ENCODE measurements around the gene ABCC5.
"Not testable (repeated sequence)": the region's sequence is repeated elsewhere in the genome, so short reads cannot be mapped to it uniquely, and the experiment has no call there.

The ABCC5 gene

DNA sequence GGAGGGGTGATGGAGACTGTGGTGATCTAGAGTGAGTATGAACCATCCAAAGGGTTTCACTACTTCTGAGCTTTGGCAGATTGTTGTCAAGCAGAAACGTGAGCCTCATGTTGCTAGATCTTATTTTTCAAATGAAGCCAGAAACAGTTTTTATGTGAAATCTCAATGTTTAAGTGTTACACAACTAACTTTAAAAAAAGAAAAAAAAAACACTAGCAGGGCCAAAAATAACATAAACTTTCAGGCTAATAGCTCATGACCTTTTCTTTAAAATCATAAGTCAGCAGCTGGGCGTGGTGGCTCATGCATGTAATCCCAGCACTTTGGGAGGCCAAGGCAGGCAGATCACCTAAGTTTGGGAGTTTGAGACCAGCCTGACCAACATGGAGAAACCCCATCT, 11.8 kb upstream of the ABCC5 start:
- ATAC-seq (no peak), DNase-seq (ENCODE audit: low spot score in 2 of 2) (no peak)
- no peak overlapping the region for H3K4me3 Mint-ChIP-seq
- H3K4me1 Mint-ChIP-seq: no peaks in the 10 kb centered on the region
- no peaks in the 10 kb centered on the region for H3K9me3 Mint-ChIP-seq
- H3K36me3 Mint-ChIP-seq: no peaks in the 10 kb centered on the region
- H3K27ac Mint-ChIP-seq: no peak overlapping the region

- H3K36me3 Mint-ChIP-seq; H3K9me3 Mint-ChIP-seq; DNase-seq (ENCODE audit: low spot score in 2 of 2); H3K4me1 Mint-ChIP-seq; ATAC-seq; H3K27ac Mint-ChIP-seq; H3K4me3 Mint-ChIP-seq: not testable (repeated sequence)
Observed at GRCh38 chr3:184028275-184028890, 10.7 kb upstream of the ABCC5 start.

DNA sequence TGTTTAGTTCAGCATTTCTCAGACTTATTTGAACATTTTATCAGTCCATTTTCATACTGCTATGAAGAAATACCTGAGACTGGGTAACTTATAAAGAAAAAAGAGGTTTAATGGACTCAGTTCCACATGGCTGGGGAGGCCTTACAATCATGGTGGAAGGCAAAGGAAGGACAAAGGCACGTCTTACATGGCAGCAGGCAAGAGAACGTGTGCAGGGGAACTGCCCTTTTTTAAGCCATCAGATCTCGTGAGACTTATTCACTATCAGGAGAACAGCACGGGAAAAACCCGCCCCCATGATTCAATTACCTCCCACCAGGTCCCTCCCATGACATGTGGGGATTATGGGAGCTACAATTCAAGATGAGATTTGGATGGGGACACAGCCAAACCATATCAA, 7.6 kb upstream of the ABCC5 start:
- ATAC-seq; H3K4me1 Mint-ChIP-seq; H3K4me3 Mint-ChIP-seq; H3K27ac Mint-ChIP-seq; H3K36me3 Mint-ChIP-seq; DNase-seq (ENCODE audit: low spot score in 2 of 2); H3K9me3 Mint-ChIP-seq: not testable (repeated sequence)

DNA sequence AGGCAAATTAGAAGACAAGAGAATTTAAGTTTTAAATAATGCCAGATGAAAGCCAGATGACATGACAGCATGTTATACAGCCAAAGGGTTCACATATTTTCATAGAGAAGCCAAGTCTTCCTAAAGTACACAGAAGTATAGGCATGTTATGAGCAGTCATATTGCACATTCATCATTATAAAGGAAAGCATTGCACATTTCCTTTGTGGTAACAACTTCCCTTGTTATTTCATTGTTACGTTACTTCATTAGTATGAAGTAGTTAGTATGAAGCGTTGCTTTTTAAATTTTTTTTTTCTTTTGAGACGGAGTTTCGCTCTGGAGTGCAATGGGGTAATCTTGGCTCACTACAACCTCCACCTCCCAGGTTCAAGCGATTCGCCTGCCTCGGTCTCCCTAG, 4.6 kb upstream of the ABCC5 start:
- DNase-seq (ENCODE audit: low spot score in 2 of 2) (no peak), ATAC-seq (no peak)
- H3K4me1 Mint-ChIP-seq: peaks cover 9% of the 10 kb centered on the region
- no peak overlapping the region for H3K27ac Mint-ChIP-seq
- no peaks in the 10 kb centered on the region for H3K9me3 Mint-ChIP-seq
- H3K4me3 Mint-ChIP-seq: no peak overlapping the region
- H3K36me3 Mint-ChIP-seq: peaks cover 8% of the 10 kb centered on the region

DNA sequence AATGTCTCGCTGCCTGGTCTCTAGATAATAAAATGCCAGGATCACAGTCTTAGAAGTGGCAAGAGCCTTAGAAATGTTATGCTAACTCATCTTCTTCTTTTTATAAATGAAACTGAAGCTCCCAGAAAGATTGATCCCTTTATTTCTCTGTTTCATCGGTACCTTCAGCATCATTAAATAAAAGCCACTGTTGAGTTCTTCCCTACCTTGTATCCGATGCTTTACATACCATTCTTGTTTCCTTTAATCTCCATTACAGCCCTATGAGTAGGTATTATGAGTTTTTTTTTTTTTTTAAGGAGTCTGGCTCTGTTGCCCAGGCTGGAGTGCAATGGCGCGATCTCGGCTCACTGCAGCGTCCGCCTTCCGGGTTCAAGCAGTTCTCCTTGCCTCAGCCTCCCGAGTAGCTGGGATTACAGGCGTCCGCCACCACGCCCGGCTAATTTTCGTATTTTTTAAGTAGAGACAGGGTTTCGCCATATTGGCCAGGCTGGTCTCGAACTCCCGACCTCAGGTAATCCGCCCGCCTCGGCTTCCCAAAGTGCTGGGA, 815 bp upstream of the ABCC5 start:
- H3K36me3 Mint-ChIP-seq: peaks cover 8% of the 10 kb centered on the region
- peak overlapping the region; percentile 100 for H3K4me3 Mint-ChIP-seq
- ATAC-seq (no peak), DNase-seq (ENCODE audit: low spot score in 2 of 2) (no peak)
- H3K4me1 Mint-ChIP-seq: peaks cover 26% of the 10 kb centered on the region
- peak overlapping the region; percentile 90 for H3K27ac Mint-ChIP-seq
- no peaks in the 10 kb centered on the region for H3K9me3 Mint-ChIP-seq

- Mint-ChIP-seq H3K4me3 (peak overlapping the region; percentile 100), H3K36me3 (peaks cover 21% of the 10 kb centered on the region), H3K27ac (peak overlapping the region; percentile 90), H3K9me3 (no peaks in the 10 kb centered on the region), H3K4me1 (peaks cover 26% of the 10 kb centered on the region)
- DNase-seq (ENCODE audit: low spot score in 2 of 2): peak in 1 of 2 donors; percentile 66
- peak; percentile 89 for ATAC-seq
Observed at GRCh38 chr3:184016811-184017671, 643 bp downstream of the ABCC5 start.

DNA sequence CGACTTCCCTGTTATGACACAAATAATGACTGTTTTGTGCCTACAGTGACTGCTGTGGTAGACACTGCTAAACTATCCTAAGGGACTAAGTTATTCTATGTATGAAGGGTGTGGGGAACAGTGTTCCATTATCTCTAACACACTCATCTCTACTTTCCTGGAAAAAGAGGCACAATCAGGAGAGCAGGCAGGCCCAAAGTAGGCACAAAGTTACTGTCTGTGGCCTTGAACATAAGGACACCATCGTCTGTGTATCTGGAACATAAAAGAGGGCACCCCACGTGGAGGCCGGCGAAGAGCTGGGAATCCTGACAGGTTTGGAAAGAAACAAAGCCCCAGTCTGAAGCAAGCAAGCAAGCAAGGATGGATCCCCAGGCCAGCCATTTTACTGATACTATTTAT, 1.5 kb downstream of the ABCC5 start:
- Mint-ChIP-seq H3K9me3 (no peaks in the 10 kb centered on the region), H3K4me1 (peaks cover 26% of the 10 kb centered on the region), H3K4me3 (peak overlapping the region; percentile 100), H3K27ac (no peak overlapping the region), H3K36me3 (peaks cover 21% of the 10 kb centered on the region)
- DNase-seq (ENCODE audit: low spot score in 2 of 2) (no peak), ATAC-seq (no peak)

GRCh38 chr3:184015381-184016019, 2.2 kb downstream of the ABCC5 start:
- no peak overlapping the region for H3K27ac Mint-ChIP-seq
- H3K4me1 Mint-ChIP-seq: peaks cover 26% of the 10 kb centered on the region
- no peaks in the 10 kb centered on the region for H3K9me3 Mint-ChIP-seq
- H3K36me3 Mint-ChIP-seq: peaks cover 27% of the 10 kb centered on the region
- no peak for ATAC-seq
- DNase-seq (ENCODE audit: low spot score in 2 of 2): no peak
- peak overlapping the region; percentile 100 for H3K4me3 Mint-ChIP-seq

DNA sequence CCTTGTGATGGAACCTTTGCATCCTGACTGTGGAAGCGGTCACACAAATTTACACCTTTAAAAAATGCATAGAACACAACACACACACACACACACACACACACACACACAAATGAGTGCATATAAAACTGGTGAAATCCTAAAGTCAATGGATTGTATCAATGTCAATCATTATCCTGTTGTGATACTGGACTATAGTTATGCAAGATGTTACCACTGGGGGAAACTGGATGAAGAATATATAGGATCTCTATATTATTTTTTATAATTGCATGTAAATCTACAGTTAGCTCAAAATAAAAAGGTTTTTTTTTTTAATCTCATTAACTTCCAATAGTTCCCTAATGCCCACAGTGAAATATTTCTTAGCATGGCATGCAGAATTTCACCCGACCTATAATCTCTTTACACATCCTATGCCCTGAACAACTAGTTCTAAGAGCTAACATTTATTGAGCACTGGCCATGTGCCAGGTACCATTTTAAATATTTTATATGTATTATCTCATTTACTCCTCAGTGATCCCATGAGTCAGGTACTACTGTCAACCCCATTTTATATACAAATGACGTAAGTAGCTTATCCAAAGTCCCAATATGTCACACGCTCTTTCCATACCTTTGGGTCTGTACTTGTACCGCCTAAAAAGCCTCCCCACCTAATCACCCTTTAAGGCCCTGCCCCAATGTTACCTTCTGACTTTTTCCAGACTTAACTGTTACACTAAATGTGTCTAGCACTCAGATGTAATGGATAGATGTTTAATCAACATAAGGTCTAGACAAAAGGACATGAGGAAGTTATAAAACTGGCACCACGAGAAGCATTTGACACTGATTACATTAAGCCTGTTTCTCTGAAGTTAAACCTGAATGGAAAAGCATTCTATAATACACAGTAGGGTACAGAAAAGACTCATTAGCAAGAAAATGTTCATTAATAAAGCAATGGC, 5.5 kb downstream of the ABCC5 start:
- DNase-seq (ENCODE audit: low spot score in 2 of 2): no peak
- H3K4me3 Mint-ChIP-seq: no peak overlapping the region
- no peak overlapping the region for H3K27ac Mint-ChIP-seq
- ATAC-seq: no peak
- H3K9me3 Mint-ChIP-seq: no peaks in the 10 kb centered on the region
- peaks cover 36% of the 10 kb centered on the region for H3K36me3 Mint-ChIP-seq
- peaks cover 17% of the 10 kb centered on the region for H3K4me1 Mint-ChIP-seq

DNA sequence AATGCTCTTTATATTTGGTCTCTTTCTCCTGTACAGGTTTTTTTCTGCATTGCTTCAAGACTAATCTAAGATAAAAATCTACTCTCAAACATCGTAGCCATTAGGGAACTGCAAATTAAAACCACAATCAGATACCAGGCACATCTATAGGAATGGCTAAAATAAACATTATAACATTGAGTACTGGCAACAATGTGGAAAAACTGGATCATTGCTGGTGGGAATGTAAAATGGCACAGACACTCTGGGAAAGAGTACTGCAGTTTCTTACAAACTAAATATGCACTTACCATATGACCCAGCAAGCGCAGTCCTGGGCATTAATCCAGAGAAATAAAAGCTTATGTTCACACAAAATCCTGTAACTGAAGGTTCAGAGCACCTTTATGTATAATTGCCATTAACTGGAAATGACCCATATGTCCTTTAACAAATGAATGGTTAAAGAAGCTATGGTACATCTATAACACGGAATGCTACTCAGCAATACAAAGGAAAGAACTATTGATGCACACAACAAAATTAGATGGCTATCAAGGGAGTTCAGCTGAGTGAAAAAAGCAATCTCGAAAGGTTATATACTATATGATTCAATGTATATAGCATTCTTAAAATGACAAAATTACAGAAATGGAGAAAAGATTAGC, 6.3 kb downstream of the ABCC5 start:
- Mint-ChIP-seq H3K27ac (no peak overlapping the region), H3K9me3 (no peaks in the 10 kb centered on the region), H3K36me3 (peaks cover 36% of the 10 kb centered on the region), H3K4me1 (peaks cover 8% of the 10 kb centered on the region), H3K4me3 (no peak overlapping the region)
- DNase-seq (ENCODE audit: low spot score in 2 of 2) (no peak), ATAC-seq (no peak)

DNA sequence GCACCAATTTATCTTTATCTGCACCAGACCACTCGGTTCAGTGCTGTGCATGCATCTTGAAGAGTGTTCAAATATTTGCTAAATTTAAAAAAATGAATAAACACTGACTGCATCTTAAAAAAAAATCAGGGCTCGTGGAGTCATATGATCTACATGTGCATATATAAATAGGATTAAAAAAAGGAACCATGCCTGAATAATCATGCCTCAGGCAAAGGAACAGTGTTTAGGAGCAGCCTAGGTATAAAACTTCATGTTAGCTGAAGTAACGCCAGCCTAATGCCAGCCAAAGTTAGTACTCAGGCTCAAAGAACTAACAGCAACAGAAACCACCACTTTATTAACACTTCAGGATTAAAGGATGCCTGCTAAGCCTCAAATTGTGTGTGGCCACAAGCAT, 9.5 kb downstream of the ABCC5 start:
- ATAC-seq (no peak), DNase-seq (ENCODE audit: low spot score in 2 of 2) (no peak)
- H3K4me3 Mint-ChIP-seq: no peak overlapping the region
- no peaks in the 10 kb centered on the region for H3K9me3 Mint-ChIP-seq
- peaks cover 37% of the 10 kb centered on the region for H3K36me3 Mint-ChIP-seq
- H3K4me1 Mint-ChIP-seq: peaks cover 11% of the 10 kb centered on the region
- H3K27ac Mint-ChIP-seq: no peak overlapping the region

GRCh38 chr3:184007143-184007813, 10.4 kb downstream of the ABCC5 start:
- H3K9me3 Mint-ChIP-seq; H3K27ac Mint-ChIP-seq; DNase-seq (ENCODE audit: low spot score in 2 of 2); ATAC-seq; H3K4me3 Mint-ChIP-seq: not testable (repeated sequence)
- H3K4me1 Mint-ChIP-seq: peaks cover 13% of the 10 kb centered on the region
- H3K36me3 Mint-ChIP-seq: peaks cover 29% of the 10 kb centered on the region

- Mint-ChIP-seq H3K27ac (peak overlapping the region; percentile 10), H3K9me3 (no peaks in the 10 kb centered on the region), H3K4me1 (peaks cover 13% of the 10 kb centered on the region), H3K4me3 (no peak overlapping the region), H3K36me3 (peaks cover 28% of the 10 kb centered on the region)
- DNase-seq (ENCODE audit: low spot score in 2 of 2): no peak
- ATAC-seq: peak; percentile 34
Observed at GRCh38 chr3:184005941-184006507, 11.7 kb downstream of the ABCC5 start.

All from stimulated activated effector memory CD8-positive, alpha-beta T cell treated with anti-CD3 and anti-CD28 coated beads, Interleukin-12 subunit alpha, Interleukin-12 subunit beta, amount 100 ng/mL, for 72 hours (primary cell).